GM18499 (cell line): ENCODE measurements around the gene PRDM9.
"Not testable (repeated sequence)": the region's sequence is repeated elsewhere in the genome, so short reads cannot be mapped to it uniquely, and the experiment has no call there.

Source experiments
- ATAC-seq: cut with Tn5 transposase; IDR thresholded peaks from one replicate; pipeline ENCODE4 v1.9.1; 2021; ENCODE audit warnings: moderate number of reproducible peaks; ENCODE audit not compliant: insufficient read depth, unreplicated experiment

Gene PRDM9

DNA sequence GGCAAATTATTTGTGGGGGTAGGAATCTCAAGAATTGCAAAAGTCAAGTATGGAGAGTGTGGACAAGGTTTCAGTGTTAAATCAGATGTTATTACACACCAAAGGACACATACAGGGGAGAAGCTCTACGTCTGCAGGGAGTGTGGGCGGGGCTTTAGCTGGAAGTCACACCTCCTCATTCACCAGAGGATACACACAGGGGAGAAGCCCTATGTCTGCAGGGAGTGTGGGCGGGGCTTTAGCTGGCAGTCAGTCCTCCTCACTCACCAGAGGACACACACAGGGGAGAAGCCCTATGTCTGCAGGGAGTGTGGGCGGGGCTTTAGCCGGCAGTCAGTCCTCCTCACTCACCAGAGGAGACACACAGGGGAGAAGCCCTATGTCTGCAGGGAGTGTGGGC lies 19.2 kb downstream of the PRDM9 start:
- ATAC-seq: not testable (repeated sequence)

DNA sequence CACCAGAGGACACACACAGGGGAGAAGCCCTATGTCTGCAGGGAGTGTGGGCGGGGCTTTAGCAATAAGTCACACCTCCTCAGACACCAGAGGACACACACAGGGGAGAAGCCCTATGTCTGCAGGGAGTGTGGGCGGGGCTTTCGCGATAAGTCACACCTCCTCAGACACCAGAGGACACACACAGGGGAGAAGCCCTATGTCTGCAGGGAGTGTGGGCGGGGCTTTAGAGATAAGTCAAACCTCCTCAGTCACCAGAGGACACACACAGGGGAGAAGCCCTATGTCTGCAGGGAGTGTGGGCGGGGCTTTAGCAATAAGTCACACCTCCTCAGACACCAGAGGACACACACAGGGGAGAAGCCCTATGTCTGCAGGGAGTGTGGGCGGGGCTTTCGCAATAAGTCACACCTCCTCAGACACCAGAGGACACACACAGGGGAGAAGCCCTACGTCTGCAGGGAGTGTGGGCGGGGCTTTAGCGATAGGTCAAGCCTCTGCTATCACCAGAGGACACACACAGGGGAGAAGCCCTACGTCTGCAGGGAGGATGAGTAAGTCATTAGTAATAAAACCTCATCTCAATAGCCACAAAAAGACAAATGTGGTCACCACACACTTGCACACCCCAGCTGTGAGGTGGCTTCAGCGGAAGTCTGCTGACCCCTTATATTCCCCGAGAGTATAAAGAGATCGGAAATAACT lies 20.0 kb downstream of the PRDM9 start:
- not testable (repeated sequence) for ATAC-seq

DNA sequence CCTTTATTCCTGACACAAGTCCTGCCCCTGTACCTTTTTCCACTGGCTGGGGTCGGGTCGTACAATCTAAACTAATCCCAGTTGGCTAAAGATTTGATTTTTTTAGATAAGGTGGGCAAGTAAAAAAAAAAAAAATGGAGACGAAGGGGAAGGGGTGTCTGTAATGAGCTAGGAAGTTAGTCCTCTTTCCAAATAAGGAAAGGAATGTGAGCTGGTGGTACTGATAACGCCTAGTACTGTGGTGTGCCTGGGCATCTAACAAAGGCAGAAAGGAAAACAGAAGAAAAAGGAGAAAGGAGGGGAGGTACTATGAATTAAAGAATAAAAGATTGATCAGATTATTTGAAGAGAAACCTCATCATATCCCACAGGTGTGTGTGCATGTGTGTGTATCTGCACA lies 21.3 kb downstream of the PRDM9 start:
- no peak for ATAC-seq

DNA sequence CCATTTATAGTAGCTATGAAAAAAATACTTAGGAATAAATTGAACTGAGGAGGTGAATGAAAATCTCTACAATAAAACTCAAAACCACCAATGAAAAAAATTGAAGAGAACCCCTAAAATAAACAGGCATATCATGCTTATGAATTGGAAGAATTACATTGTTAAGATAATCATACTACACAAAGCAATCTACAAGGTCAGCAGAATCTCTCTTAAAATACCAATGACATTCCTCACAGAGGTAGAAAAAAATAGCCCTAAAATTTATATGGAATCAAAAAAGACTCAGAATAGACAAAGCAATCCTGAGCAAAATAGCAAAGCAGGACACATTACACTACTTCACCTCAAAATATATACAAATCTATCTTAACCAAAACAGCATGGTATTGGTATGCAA lies 23.2 kb downstream of the PRDM9 start:
- no peak for ATAC-seq

DNA sequence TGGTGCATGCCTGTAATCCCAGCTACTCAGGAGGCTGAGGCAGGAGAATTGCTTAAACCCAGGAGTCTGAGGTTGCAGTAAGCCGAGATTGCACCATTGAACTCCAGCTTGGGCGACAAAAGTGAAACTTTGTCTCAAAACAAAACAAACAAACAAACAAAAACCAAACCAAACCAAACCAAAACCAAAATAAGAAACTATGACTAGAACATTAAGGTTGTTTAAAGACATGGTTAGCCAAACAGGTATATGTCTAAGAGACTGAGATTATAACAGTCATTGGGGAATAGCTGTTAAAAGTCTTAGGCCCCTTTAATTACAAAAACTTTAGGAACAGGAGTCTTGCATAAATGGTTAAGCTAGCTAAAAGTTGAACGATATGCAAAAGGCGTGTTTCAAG lies 63.6 kb downstream of the PRDM9 start:
- ATAC-seq: no peak
